Measurements from ENCODE around the gene ZMIZ2.

The ZMIZ2 gene

GRCh38 chr7:44787041-44787440 lies 38.4 kb downstream of the ZMIZ2 start:
- DNase-seq (ENCODE audit: insufficient read length, low spot score) (no peak), FAIRE-seq (no peak)
- TF ChIP-seq POLR2A (IDR thresholded peaks at IDR 0.05; ENCODE audit: low read depth, low read length) = no peak

DNA sequence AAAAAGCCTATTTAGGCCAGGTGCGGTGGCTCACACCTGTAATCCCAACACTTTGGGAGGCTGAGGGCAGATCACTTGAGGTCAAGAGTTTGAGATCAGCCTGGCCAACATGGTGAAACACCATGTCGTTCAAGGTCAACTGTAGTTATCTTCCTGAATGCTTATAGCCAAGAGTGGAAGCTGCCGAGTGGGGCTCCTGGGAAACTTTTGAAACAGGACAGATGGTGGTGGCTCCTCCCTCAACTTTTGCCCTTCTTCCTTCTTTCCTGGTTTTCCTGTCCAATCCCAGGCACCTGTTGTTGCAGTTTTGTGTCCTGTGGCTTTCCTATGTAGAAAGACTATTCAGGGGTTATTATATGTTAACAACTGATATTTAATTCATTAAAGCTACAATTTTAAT lies 39.1 kb downstream of the ZMIZ2 start:
- FAIRE-seq = no peak
- TF ChIP-seq POLR2A (IDR thresholded peaks at IDR 0.05; ENCODE audit: low read depth, low read length) = no peak
- no peak for DNase-seq (ENCODE audit: insufficient read length, low spot score)

GRCh38 chr7:44789990-44790389 lies 41.3 kb downstream of the ZMIZ2 start:
- no peak for TF ChIP-seq POLR2A (IDR thresholded peaks at IDR 0.05; ENCODE audit: low read depth, low read length)
- DNase-seq (ENCODE audit: insufficient read length, low spot score) (no peak), FAIRE-seq (no peak)

GRCh38 chr7:44791278-44792219 lies 42.9 kb downstream of the ZMIZ2 start:
- no peak for DNase-seq (ENCODE audit: insufficient read length, low spot score)
- FAIRE-seq = no peak
- no peak for TF ChIP-seq POLR2A (IDR thresholded peaks at IDR 0.05; ENCODE audit: low read depth, low read length)

DNA sequence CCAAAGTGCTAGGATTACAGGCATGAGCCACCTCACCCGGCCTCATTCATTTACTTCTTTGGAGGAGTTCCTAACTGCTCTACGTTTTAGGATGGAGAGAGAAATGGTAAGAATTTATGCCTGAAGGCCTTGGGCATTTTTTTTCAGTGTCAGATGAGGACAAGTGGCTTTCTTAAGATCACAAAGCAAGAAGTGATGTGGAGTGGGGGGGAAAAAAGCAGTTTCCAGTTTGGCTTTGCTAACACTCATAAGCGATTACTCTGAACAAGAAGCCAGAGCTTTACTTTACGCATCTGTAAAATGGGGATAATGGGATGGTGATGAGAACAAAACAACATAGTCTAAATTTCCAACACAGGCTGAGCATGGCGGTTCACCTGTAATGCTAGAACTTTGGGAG lies 45.3 kb downstream of the ZMIZ2 start:
- no peak for FAIRE-seq
- TF ChIP-seq POLR2A (IDR thresholded peaks at IDR 0.05; ENCODE audit: low read depth, low read length) = no peak
- no peak for DNase-seq (ENCODE audit: insufficient read length, low spot score)

DNA sequence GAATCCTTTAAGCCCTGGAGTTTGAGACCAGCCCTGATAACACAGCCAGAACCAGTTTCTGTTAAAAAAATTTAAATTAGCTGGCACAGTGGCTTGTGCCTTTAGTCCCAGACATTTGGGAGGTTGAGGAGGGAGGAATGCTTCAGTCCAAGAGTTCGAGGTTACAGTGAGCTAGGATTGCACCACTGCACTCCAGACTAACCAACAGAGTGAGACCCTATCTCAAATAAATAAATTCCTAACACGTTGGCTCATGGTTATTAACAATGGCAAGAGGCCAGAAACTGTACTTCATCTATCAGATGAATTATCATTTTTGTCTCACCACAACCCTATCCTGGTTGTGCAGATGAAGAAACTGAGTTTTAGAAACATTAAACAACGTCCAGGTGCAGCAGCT lies 45.7 kb downstream of the ZMIZ2 start:
- DNase-seq (ENCODE audit: insufficient read length, low spot score) (no peak), FAIRE-seq (no peak)
- TF ChIP-seq POLR2A (IDR thresholded peaks at IDR 0.05; ENCODE audit: low read depth, low read length) = no peak

- peak; percentile 85 for DNase-seq (ENCODE audit: insufficient read length, low spot score)
- peak; percentile 83 for TF ChIP-seq POLR2A (IDR thresholded peaks at IDR 0.05; ENCODE audit: low read depth, low read length)
- FAIRE-seq = no peak
Measured at GRCh38 chr7:44796034-44796503, 47.4 kb downstream of the ZMIZ2 start.

DNA sequence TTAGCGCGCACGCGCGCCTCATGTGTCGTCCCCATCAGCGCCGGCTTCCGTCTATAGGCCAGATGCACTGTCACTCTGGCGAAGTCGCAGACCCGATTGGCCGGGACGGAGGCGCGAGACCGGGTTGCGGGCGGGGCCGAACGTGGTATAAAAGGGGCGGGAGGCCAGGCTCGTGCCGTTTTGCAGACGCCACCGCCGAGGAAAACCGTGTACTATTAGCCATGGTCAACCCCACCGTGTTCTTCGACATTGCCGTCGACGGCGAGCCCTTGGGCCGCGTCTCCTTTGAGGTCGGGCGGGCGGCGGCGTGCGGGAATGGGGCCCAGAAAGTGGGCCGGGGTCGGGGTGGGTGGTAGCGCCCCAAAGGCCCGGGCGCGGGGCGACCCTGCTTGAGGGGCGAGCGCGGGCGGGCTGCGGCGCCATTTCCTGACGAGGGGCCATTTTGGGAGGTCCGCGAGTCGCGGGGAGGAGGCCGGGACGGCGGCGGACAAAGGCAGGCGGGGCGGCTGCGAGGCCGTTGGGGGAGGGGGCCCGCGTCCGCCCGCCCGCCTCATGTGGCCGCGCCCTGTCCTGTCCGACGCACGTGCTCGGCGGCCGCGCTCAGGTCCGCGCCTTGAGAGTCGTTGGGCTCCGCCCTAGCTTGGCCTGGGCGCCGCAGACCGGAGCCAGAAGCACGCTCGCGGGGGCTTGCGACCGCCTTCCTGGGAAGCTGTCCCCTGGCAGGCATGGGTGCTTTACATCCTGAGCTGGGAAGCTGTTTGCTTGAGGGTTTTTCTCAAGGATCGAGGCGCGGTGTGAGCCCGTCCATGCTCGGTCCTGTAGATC lies 48.1 kb downstream of the ZMIZ2 start, which contains the start of gene PPIA:
Gene PPIA (plus strand): TSS at position 178 of the 825 bp plus-strand sequence. CDS start 44 bp downstream, at position 222.
- FAIRE-seq (no peak), DNase-seq (ENCODE audit: insufficient read length, low spot score) (peak; percentile 100)
- TF ChIP-seq POLR2A (IDR thresholded peaks at IDR 0.05; ENCODE audit: low read depth, low read length) = peak; percentile 96

- no peak for FAIRE-seq
- TF ChIP-seq POLR2A (IDR thresholded peaks at IDR 0.05; ENCODE audit: low read depth, low read length) = peak; percentile 55
- peak; percentile 86 for DNase-seq (ENCODE audit: insufficient read length, low spot score)
Measured at GRCh38 chr7:44797329-44798258, 48.9 kb downstream of the ZMIZ2 start.

DNA sequence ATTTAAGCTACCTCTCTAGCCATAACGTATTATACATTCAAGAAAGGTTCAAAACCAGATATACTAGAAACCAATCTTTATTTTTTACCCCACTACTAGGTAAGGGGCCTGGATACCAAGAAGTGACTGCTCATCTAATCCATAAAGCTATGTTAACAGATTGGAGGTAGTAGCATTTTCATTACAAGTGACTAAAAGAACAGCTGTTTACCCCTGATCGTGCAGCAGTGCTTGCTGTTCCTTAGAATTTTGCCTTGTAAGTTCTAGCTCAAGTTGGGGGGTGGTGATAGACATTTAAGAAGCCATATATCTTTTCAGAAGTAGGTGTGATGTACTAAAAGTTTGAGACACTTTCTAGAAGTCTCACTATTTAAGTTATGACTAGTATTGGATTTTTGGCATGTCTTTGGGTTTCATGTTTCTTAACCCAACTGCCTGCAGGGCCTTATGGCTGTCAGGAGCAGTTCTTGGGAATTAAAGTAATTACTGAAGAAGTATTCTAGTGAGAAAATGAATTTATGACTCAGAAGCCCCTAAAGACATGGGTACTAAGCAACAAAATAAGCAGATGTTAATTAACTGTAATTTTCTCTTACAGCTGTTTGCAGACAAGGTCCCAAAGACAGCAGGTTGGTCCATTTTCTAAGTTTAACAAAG lies 50.1 kb downstream of the ZMIZ2 start:
- no peak for DNase-seq (ENCODE audit: insufficient read length, low spot score)
- FAIRE-seq = no peak
- TF ChIP-seq POLR2A (IDR thresholded peaks at IDR 0.05; ENCODE audit: low read depth, low read length) = no peak

GRCh38 chr7:44799939-44800338 lies 51.3 kb downstream of the ZMIZ2 start:
- no peak for TF ChIP-seq POLR2A (IDR thresholded peaks at IDR 0.05; ENCODE audit: low read depth, low read length)
- DNase-seq (ENCODE audit: insufficient read length, low spot score) = no peak
- FAIRE-seq = no peak

- TF ChIP-seq POLR2A (IDR thresholded peaks at IDR 0.05; ENCODE audit: low read depth, low read length) = no peak
- DNase-seq (ENCODE audit: insufficient read length, low spot score) = no peak
- FAIRE-seq = no peak
Measured at GRCh38 chr7:44801890-44802289, 53.2 kb downstream of the ZMIZ2 start.
